Measurements from ENCODE around the gene PCYT2. TPM values are rescaled to one million over a fixed set of nuclear protein-coding genes. Genes with fewer than 3 reads are reported as not detected.
A peak's percentile ranks its signal among the peaks of the same experiment; 100 is the strongest.

The PCYT2 gene
- total and polyA plus RNA-seq, 2 donors (not counting 1 experiment from before 2014, with no cell fraction given), result 46.0 to 65.6 TPM

DNA sequence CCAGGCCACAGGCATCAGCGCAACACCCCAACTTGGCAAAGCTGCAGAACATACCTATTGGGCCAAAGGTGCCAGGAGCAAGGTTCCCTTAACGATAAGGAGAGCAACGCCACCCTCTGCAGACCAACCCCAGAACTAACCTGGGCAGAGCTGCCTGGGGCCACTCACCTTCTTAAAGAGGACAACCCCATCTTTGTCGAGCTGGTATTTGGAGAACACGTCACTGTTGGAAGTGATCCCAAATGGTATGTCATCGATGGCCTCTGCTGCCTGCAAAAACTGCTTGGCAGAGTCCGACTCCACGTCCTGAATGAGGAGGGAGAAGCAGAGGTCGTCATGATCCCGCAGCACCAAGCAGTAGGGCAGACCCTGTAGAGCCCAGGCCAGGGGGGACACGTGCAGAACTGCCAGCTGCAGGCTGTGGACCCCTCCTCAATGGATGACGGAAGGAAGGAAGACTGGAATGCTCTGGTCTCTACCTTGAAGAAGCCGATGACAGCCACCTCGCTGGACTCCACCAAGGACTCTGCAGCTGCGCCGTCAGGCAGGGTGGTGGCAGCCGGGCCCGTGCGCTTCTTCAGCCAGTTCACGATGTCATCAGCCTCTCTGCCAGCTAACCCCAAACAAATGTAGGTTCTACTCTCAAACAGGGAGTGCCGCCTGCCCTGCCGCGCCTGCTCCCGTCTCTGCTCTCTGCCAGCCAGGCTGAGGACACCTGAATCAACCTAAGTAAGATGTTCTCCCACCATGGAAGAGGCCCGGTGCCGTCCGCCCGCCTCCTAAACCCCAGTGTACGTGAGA is 56.0 kb downstream of the PCYT2 start:
- H3K9ac ChIP-seq (ENCODE audit: insufficient read depth, low read length), result no peak overlapping the region
- H3K4me1 ChIP-seq (ENCODE audit: control insufficient read depth, extremely low read depth, insufficient read depth, low read length), result peaks cover 18% of the 10 kb centered on the region
- no peaks in the 10 kb centered on the region for H4K20me1 ChIP-seq (ENCODE audit: control insufficient read depth, extremely low read depth, insufficient read depth, low read length)
- peak overlapping the region; percentile 0 for H3K4me2 ChIP-seq (ENCODE audit: extremely low read depth, insufficient read depth, low read length)
- DNase-seq (ENCODE audit: low read depth in 2 of 2), result peak in 1 of 2 donors; percentile 28
- peaks cover 47% of the 10 kb centered on the region for H3K36me3 ChIP-seq (ENCODE audit: control insufficient read depth, insufficient read depth, low read length)
- H3K9me3 ChIP-seq (ENCODE audit: control insufficient read depth, insufficient read depth, low read depth, low read length), result no peaks in the 10 kb centered on the region
- no peak overlapping the region for H3K4me3 ChIP-seq (replicated peaks in 1 of 4; ENCODE audit: control extremely low read depth in 1 of 4, insufficient read depth in 1 of 4, low read depth in 3 of 4, low read length in 4 of 4)
- H2AFZ ChIP-seq (ENCODE audit: low read length), result no peak overlapping the region
- TF ChIP-seq EZH2 (IDR thresholded peaks at IDR 0.05; ENCODE audit: low read length, missing control alignments), result no peak
- TF ChIP-seq, protein P1, sequence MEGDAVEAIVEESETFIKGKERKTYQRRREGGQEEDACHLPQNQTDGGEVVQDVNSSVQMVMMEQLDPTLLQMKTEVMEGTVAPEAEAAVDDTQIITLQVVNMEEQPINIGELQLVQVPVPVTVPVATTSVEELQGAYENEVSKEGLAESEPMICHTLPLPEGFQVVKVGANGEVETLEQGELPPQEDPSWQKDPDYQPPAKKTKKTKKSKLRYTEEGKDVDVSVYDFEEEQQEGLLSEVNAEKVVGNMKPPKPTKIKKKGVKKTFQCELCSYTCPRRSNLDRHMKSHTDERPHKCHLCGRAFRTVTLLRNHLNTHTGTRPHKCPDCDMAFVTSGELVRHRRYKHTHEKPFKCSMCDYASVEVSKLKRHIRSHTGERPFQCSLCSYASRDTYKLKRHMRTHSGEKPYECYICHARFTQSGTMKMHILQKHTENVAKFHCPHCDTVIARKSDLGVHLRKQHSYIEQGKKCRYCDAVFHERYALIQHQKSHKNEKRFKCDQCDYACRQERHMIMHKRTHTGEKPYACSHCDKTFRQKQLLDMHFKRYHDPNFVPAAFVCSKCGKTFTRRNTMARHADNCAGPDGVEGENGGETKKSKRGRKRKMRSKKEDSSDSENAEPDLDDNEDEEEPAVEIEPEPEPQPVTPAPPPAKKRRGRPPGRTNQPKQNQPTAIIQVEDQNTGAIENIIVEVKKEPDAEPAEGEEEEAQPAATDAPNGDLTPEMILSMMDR (conservative IDR thresholded peaks at IDR 0.05 in 1 of 2, IDR thresholded peaks at IDR 0.05 in 1 of 2; ENCODE audit: low read depth in 1 of 2, low read length in 2 of 2), result no peak
- peaks cover 78% of the 10 kb centered on the region for H3K79me2 ChIP-seq (ENCODE audit: control insufficient read depth, insufficient read depth, low read length)
- no peaks in the 10 kb centered on the region for H3K27me3 ChIP-seq (ENCODE audit: control insufficient read depth, insufficient read depth, low read length)
- H3K27ac ChIP-seq (ENCODE audit: insufficient read depth, low read length), result no peak overlapping the region

DNA sequence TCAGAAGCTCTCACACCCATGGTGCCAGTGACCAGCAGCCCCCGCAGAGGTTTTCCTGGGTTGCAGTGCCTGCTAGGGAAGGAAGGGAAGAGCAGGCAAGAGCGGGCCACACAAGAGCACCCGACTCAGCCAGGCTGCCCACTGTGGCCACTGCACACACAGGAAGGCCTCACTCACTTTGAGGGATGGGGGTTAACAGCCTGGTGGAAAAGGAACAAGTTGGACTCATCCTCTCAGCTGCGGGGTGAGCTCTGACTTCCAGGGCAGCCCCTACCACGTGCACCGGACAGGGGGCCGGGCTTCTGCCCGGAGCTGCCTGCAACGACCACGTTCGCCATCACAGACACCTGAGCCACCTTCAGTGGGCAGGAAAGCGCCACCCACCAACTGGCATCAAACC is 59.0 kb downstream of the PCYT2 start:
- H2AFZ ChIP-seq (ENCODE audit: low read length), result no peak overlapping the region
- TF ChIP-seq EZH2 (IDR thresholded peaks at IDR 0.05; ENCODE audit: low read length, missing control alignments), result no peak
- TF ChIP-seq, protein P1 (conservative IDR thresholded peaks at IDR 0.05 in 1 of 2, IDR thresholded peaks at IDR 0.05 in 1 of 2; ENCODE audit: low read depth in 1 of 2, low read length in 2 of 2), result no peak
- no peaks in the 10 kb centered on the region for H3K27me3 ChIP-seq (ENCODE audit: control insufficient read depth, insufficient read depth, low read length)
- no peak for DNase-seq (ENCODE audit: low read depth in 2 of 2)
- peaks cover 37% of the 10 kb centered on the region for H3K36me3 ChIP-seq (ENCODE audit: control insufficient read depth, insufficient read depth, low read length)
- H4K20me1 ChIP-seq (ENCODE audit: control insufficient read depth, extremely low read depth, insufficient read depth, low read length), result no peaks in the 10 kb centered on the region
- H3K4me1 ChIP-seq (ENCODE audit: control insufficient read depth, extremely low read depth, insufficient read depth, low read length), result peaks cover 5% of the 10 kb centered on the region
- H3K9me3 ChIP-seq (ENCODE audit: control insufficient read depth, insufficient read depth, low read depth, low read length), result no peaks in the 10 kb centered on the region
- H3K4me3 ChIP-seq (replicated peaks in 1 of 4; ENCODE audit: control extremely low read depth in 1 of 4, insufficient read depth in 1 of 4, low read depth in 3 of 4, low read length in 4 of 4), result no peak overlapping the region
- no peak overlapping the region for H3K9ac ChIP-seq (ENCODE audit: insufficient read depth, low read length)
- no peak overlapping the region for H3K27ac ChIP-seq (ENCODE audit: insufficient read depth, low read length)
- no peak overlapping the region for H3K4me2 ChIP-seq (ENCODE audit: extremely low read depth, insufficient read depth, low read length)
- H3K79me2 ChIP-seq (ENCODE audit: control insufficient read depth, insufficient read depth, low read length), result peaks cover 48% of the 10 kb centered on the region

DNA sequence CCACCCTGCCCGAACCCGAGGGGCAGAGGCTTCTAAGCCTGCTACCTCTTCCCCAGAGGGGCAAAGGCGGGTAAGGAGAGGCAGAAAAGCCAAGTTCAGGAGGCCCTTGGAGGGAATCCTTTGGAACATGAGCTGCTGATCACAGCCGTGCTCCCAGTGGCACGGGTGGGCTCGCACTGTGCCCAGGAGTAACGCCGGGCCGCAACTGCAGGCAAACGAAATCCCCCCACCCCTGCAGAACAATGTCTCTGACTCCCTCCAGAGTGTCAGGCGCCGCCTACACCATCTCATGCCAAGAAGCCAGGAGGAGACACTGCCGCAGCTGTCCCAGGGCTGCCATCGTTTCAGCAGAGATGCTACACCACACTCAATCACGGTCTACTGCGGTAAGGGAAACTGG is 59.8 kb downstream of the PCYT2 start:
- no peaks in the 10 kb centered on the region for H4K20me1 ChIP-seq (ENCODE audit: control insufficient read depth, extremely low read depth, insufficient read depth, low read length)
- no peak overlapping the region for H3K9ac ChIP-seq (ENCODE audit: insufficient read depth, low read length)
- H3K4me3 ChIP-seq (replicated peaks in 1 of 4; ENCODE audit: control extremely low read depth in 1 of 4, insufficient read depth in 1 of 4, low read depth in 3 of 4, low read length in 4 of 4), result no peak overlapping the region
- TF ChIP-seq EZH2 (IDR thresholded peaks at IDR 0.05; ENCODE audit: low read length, missing control alignments), result no peak
- TF ChIP-seq, protein P1 (conservative IDR thresholded peaks at IDR 0.05 in 1 of 2, IDR thresholded peaks at IDR 0.05 in 1 of 2; ENCODE audit: low read depth in 1 of 2, low read length in 2 of 2), result no peak
- H3K27ac ChIP-seq (ENCODE audit: insufficient read depth, low read length), result no peak overlapping the region
- no peak overlapping the region for H3K4me2 ChIP-seq (ENCODE audit: extremely low read depth, insufficient read depth, low read length)
- no peak overlapping the region for H2AFZ ChIP-seq (ENCODE audit: low read length)
- H3K36me3 ChIP-seq (ENCODE audit: control insufficient read depth, insufficient read depth, low read length), result peaks cover 42% of the 10 kb centered on the region
- H3K27me3 ChIP-seq (ENCODE audit: control insufficient read depth, insufficient read depth, low read length), result no peaks in the 10 kb centered on the region
- peaks cover 42% of the 10 kb centered on the region for H3K79me2 ChIP-seq (ENCODE audit: control insufficient read depth, insufficient read depth, low read length)
- DNase-seq (ENCODE audit: low read depth in 2 of 2), result no peak
- peaks cover 5% of the 10 kb centered on the region for H3K4me1 ChIP-seq (ENCODE audit: control insufficient read depth, extremely low read depth, insufficient read depth, low read length)
- H3K9me3 ChIP-seq (ENCODE audit: control insufficient read depth, insufficient read depth, low read depth, low read length), result no peaks in the 10 kb centered on the region

Other genes starting within 250 kb of the PCYT2 start
- gene OXLD1, start 244.8 kb downstream of the PCYT2 start, total RNA-seq, result 34.2 and 45.6 TPM in 2 replicates
- 8.8 and 11.6 TPM in 2 replicates for gene OXLD1, start 244.8 kb downstream of the PCYT2 start, polyA plus RNA-seq
- 6.2 and 6.9 TPM in 2 replicates for gene CCDC137, start 244.7 kb downstream of the PCYT2 start, total RNA-seq
- gene CCDC137, start 244.7 kb downstream of the PCYT2 start, polyA plus RNA-seq, result 9.8 and 13.3 TPM in 2 replicates
- gene ARL16, start 227.6 kb downstream of the PCYT2 start, total RNA-seq, result 22.3 and 28.1 TPM in 2 replicates
- 35.8 and 55.8 TPM in 2 replicates for gene ARL16, start 227.6 kb downstream of the PCYT2 start, polyA plus RNA-seq
- 55.2 and 65.7 TPM in 2 replicates for gene HGS, start 227.4 kb downstream of the PCYT2 start, total RNA-seq
- gene HGS, start 227.4 kb downstream of the PCYT2 start, polyA plus RNA-seq, result 43.1 and 81.1 TPM in 2 replicates
- 6.4 and 11.2 TPM in 2 replicates for gene MRPL12, start 208.0 kb downstream of the PCYT2 start, total RNA-seq
- gene MRPL12, start 208.0 kb downstream of the PCYT2 start, polyA plus RNA-seq, result 46.8 and 75.2 TPM in 2 replicates
- 2.8 and 5.8 TPM in 2 replicates for gene SLC25A10, start 199.1 kb downstream of the PCYT2 start, total RNA-seq
- gene SLC25A10, start 199.1 kb downstream of the PCYT2 start, polyA plus RNA-seq, result 3.7 and 10.1 TPM in 2 replicates
- not detected in 2 replicates for gene GCGR, start 107.2 kb downstream of the PCYT2 start, total RNA-seq
- gene GCGR, start 107.2 kb downstream of the PCYT2 start, polyA plus RNA-seq, result not detected in 2 replicates
- gene MCRIP1, start 78.1 kb downstream of the PCYT2 start, total RNA-seq, result 108 and 118 TPM in 2 replicates
- gene MCRIP1, start 78.1 kb downstream of the PCYT2 start, polyA plus RNA-seq, result 37.5 and 37.6 TPM in 2 replicates
- under 0.01 TPM in 1 of 2 replicates, not detected in the other for gene PPP1R27, start 76.3 kb downstream of the PCYT2 start, total RNA-seq
- gene PPP1R27, start 76.3 kb downstream of the PCYT2 start, polyA plus RNA-seq, result not detected in 2 replicates
- gene P4HB, start 50.9 kb downstream of the PCYT2 start, total RNA-seq, result 633 and 1,034 TPM in 2 replicates
- 106 and 109 TPM in 2 replicates for gene P4HB, start 50.9 kb downstream of the PCYT2 start, polyA plus RNA-seq
- 61.6 and 95.0 TPM in 2 replicates for gene ARHGDIA, start 40.1 kb downstream of the PCYT2 start, total RNA-seq
- 164 and 254 TPM in 2 replicates for gene ARHGDIA, start 40.1 kb downstream of the PCYT2 start, polyA plus RNA-seq
- 77.3 and 82.2 TPM in 2 replicates for gene ALYREF, start 19.8 kb downstream of the PCYT2 start, total RNA-seq
- gene ALYREF, start 19.8 kb downstream of the PCYT2 start, polyA plus RNA-seq, result 41.6 and 81.5 TPM in 2 replicates
- gene ANAPC11, start 19.7 kb downstream of the PCYT2 start, total RNA-seq, result 144 and 175 TPM in 2 replicates
- 223 and 269 TPM in 2 replicates for gene ANAPC11, start 19.7 kb downstream of the PCYT2 start, polyA plus RNA-seq
- gene NPB, start 9.2 kb downstream of the PCYT2 start, total RNA-seq, result 0.51 and 0.83 TPM in 2 replicates
- gene NPB, start 9.2 kb downstream of the PCYT2 start, polyA plus RNA-seq, result 0.19 and 0.31 TPM in 2 replicates
- 14.9 and 18.7 TPM in 2 replicates for gene SIRT7, start 6.8 kb upstream of the PCYT2 start, total RNA-seq
- gene SIRT7, start 6.8 kb upstream of the PCYT2 start, polyA plus RNA-seq, result 3.3 and 4.4 TPM in 2 replicates
- gene MAFG, start 16.3 kb upstream of the PCYT2 start, total RNA-seq, result 18.0 and 20.6 TPM in 2 replicates
- gene MAFG, start 16.3 kb upstream of the PCYT2 start, polyA plus RNA-seq, result 11.0 and 11.3 TPM in 2 replicates
- 73.7 and 102 TPM in 2 replicates for gene PYCR1, start 25.9 kb upstream of the PCYT2 start, total RNA-seq
- 34.2 and 56.8 TPM in 2 replicates for gene PYCR1, start 25.9 kb upstream of the PCYT2 start, polyA plus RNA-seq
- not detected in 2 replicates for gene MYADML2, start 35.8 kb upstream of the PCYT2 start, total RNA-seq
- gene MYADML2, start 35.8 kb upstream of the PCYT2 start, polyA plus RNA-seq, result not detected in 2 replicates
- 0.50 and 0.51 TPM in 2 replicates for gene NOTUM, start 49.8 kb upstream of the PCYT2 start, total RNA-seq
- gene NOTUM, start 49.8 kb upstream of the PCYT2 start, polyA plus RNA-seq, result 0.02 TPM in 2 replicates
- gene ASPSCR1, start 66.2 kb upstream of the PCYT2 start, total RNA-seq, result 22.3 and 35.7 TPM in 2 replicates
- gene ASPSCR1, start 66.2 kb upstream of the PCYT2 start, polyA plus RNA-seq, result 6.3 and 8.3 TPM in 2 replicates
- gene CENPX, start 111.5 kb upstream of the PCYT2 start, total RNA-seq, result 15.2 and 30.4 TPM in 2 replicates
- 29.2 and 51.3 TPM in 2 replicates for gene CENPX, start 111.5 kb upstream of the PCYT2 start, polyA plus RNA-seq
- 9.9 and 10.0 TPM in 2 replicates for gene LRRC45, start 111.9 kb upstream of the PCYT2 start, total RNA-seq
- gene LRRC45, start 111.9 kb upstream of the PCYT2 start, polyA plus RNA-seq, result 2.3 and 3.8 TPM in 2 replicates
- gene RAC3, start 120.3 kb upstream of the PCYT2 start, total RNA-seq, result 5.6 and 6.6 TPM in 2 replicates
- 4.3 and 4.7 TPM in 2 replicates for gene RAC3, start 120.3 kb upstream of the PCYT2 start, polyA plus RNA-seq
- 38.3 and 43.6 TPM in 2 replicates for gene DCXR, start 126.3 kb upstream of the PCYT2 start, total RNA-seq
- gene DCXR, start 126.3 kb upstream of the PCYT2 start, polyA plus RNA-seq, result 34.8 and 75.3 TPM in 2 replicates
- 38.5 and 48.9 TPM in 2 replicates for gene RFNG, start 140.4 kb upstream of the PCYT2 start, total RNA-seq
- 14.1 and 14.5 TPM in 2 replicates for gene RFNG, start 140.4 kb upstream of the PCYT2 start, polyA plus RNA-seq
- 67.0 and 76.6 TPM in 2 replicates for gene GPS1, start 140.5 kb upstream of the PCYT2 start, total RNA-seq
- 53.3 and 86.1 TPM in 2 replicates for gene GPS1, start 140.5 kb upstream of the PCYT2 start, polyA plus RNA-seq
- gene DUS1L, start 154.4 kb upstream of the PCYT2 start, total RNA-seq, result 41.0 and 46.2 TPM in 2 replicates
- gene DUS1L, start 154.4 kb upstream of the PCYT2 start, polyA plus RNA-seq, result 24.6 and 40.9 TPM in 2 replicates
- gene FASN, start 186.8 kb upstream of the PCYT2 start, total RNA-seq, result 85.0 and 242 TPM in 2 replicates
- gene FASN, start 186.8 kb upstream of the PCYT2 start, polyA plus RNA-seq, result 36.8 and 84.2 TPM in 2 replicates